ENCODE data around the gene TET2.
A peak's percentile ranks its signal among the peaks of the same experiment; 100 is the strongest.

TET2 gene

DNA sequence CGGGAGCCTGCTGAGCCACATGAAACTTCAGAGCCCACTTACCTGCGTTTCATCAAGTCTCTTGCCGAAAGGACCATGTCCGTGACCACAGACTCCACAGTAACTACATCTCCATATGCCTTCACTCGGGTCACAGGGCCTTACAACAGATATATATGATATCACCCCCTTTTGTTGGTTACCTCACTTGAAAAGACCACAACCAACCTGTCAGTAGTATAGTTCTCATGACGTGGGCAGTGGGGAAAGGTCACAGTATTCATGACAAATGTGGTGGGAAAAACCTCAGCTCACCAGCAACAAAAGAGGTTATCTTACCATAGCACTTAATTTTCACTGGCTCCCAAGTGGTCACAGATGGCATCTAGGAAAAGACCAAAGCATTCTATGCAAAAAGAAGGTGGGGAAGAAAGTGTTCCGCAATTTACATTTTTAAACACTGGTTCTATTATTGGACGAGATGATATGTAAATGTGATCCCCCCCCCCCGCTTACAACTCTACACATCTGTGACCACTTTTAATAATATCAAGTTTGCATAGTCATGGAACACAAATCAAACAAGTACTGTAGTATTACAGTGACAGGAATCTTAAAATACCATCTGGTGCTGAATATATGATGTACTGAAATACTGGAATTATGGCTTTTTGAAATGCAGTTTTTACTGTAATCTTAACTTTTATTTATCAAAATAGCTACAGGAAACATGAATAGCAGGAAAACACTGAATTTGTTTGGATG lies 129.9 kb downstream of the TET2 start:
- Histone ChIP-seq H3K4me3 (ENCODE audit: low read depth in 1 of 2, low read length in 1 of 2) (no peak overlapping the region), H3K9me3 (no peaks in the 10 kb centered on the region), H3K4me1 (ENCODE audit: control insufficient read depth in 1 of 2, insufficient read depth in 1 of 2, low read depth in 1 of 2, low read length in 1 of 2) (no peaks in the 10 kb centered on the region), H3K27me3 (no peaks in the 10 kb centered on the region), H3K27ac (no peak overlapping the region), H3K36me3 (peaks cover 71% of the 10 kb centered on the region)
- TF ChIP-seq, protein P1, sequence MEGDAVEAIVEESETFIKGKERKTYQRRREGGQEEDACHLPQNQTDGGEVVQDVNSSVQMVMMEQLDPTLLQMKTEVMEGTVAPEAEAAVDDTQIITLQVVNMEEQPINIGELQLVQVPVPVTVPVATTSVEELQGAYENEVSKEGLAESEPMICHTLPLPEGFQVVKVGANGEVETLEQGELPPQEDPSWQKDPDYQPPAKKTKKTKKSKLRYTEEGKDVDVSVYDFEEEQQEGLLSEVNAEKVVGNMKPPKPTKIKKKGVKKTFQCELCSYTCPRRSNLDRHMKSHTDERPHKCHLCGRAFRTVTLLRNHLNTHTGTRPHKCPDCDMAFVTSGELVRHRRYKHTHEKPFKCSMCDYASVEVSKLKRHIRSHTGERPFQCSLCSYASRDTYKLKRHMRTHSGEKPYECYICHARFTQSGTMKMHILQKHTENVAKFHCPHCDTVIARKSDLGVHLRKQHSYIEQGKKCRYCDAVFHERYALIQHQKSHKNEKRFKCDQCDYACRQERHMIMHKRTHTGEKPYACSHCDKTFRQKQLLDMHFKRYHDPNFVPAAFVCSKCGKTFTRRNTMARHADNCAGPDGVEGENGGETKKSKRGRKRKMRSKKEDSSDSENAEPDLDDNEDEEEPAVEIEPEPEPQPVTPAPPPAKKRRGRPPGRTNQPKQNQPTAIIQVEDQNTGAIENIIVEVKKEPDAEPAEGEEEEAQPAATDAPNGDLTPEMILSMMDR (IDR thresholded peaks at IDR 0.05) = no peak

DNA sequence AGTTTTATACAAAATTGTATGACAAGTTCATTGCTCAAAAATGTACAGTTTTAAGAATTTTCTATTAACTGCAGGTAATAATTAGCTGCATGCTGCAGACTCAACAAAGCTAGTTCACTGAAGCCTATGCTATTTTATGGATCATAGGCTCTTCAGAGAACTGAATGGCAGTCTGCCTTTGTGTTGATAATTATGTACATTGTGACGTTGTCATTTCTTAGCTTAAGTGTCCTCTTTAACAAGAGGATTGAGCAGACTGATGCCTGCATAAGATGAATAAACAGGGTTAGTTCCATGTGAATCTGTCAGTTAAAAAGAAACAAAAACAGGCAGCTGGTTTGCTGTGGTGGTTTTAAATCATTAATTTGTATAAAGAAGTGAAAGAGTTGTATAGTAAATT lies 131.0 kb downstream of the TET2 start:
- TF ChIP-seq, protein P1 (IDR thresholded peaks at IDR 0.05) = no peak
- H3K9me3 ChIP-seq = no peaks in the 10 kb centered on the region
- no peaks in the 10 kb centered on the region for H3K4me1 ChIP-seq (ENCODE audit: control insufficient read depth in 1 of 2, insufficient read depth in 1 of 2, low read depth in 1 of 2, low read length in 1 of 2)
- peaks cover 59% of the 10 kb centered on the region for H3K36me3 ChIP-seq
- peak overlapping the region; percentile 5 for H3K27ac ChIP-seq
- H3K27me3 ChIP-seq = no peaks in the 10 kb centered on the region
- H3K4me3 ChIP-seq (ENCODE audit: low read depth in 1 of 2, low read length in 1 of 2) = no peak overlapping the region

DNA sequence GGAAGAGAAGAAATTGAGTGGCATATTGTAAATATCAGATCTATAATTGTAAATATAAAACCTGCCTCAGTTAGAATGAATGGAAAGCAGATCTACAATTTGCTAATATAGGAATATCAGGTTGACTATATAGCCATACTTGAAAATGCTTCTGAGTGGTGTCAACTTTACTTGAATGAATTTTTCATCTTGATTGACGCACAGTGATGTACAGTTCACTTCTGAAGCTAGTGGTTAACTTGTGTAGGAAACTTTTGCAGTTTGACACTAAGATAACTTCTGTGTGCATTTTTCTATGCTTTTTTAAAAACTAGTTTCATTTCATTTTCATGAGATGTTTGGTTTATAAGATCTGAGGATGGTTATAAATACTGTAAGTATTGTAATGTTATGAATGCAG lies 132.6 kb downstream of the TET2 start:
- Histone ChIP-seq H3K9me3 (no peaks in the 10 kb centered on the region), H3K27ac (peak overlapping the region; percentile 8), H3K27me3 (no peaks in the 10 kb centered on the region), H3K36me3 (peaks cover 43% of the 10 kb centered on the region), H3K4me1 (ENCODE audit: control insufficient read depth in 1 of 2, insufficient read depth in 1 of 2, low read depth in 1 of 2, low read length in 1 of 2) (no peaks in the 10 kb centered on the region), H3K4me3 (ENCODE audit: low read depth in 1 of 2, low read length in 1 of 2) (no peak overlapping the region)
- TF ChIP-seq, protein P1 (IDR thresholded peaks at IDR 0.05) = no peak

DNA sequence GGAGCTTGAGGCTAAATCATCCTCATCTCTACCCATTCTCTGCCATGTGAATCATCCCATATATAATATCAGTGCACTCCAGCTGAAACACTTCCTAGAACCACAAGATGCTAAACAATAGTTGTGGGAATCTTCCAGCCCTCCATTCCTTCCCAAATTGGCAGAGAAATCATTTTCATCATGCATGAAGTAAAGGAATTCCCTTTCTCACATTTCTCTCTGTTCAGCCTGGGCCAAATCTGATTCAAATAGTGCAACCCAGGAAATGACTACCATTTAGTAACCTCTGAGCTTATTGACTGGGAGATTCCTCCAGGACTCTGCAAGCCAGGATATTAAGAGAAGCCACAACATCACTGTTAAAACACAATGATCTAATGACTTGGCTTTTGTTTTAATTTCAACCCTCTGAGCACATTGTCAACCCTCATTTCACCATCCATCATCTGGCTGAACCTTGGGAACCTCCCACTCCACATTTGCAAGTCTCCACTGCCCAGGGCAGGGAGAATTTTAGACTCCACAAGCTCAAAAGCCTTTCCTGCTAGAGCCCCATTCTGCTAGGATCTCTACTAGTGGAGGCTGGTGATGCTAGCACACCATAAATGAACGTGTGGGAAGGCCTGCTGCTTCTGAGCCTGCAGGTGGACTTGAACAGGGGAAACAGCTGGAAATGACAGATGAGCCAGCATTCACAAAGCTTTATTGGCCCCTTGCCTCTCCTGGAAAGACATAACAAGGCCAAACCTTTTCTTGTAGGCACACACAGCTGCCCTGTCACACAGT lies 133.9 kb downstream of the TET2 start:
- Histone ChIP-seq H3K27ac (peak overlapping the region; percentile 1), H3K36me3 (peaks cover 31% of the 10 kb centered on the region), H3K27me3 (no peaks in the 10 kb centered on the region), H3K4me1 (ENCODE audit: control insufficient read depth in 1 of 2, insufficient read depth in 1 of 2, low read depth in 1 of 2, low read length in 1 of 2) (no peaks in the 10 kb centered on the region), H3K4me3 (ENCODE audit: low read depth in 1 of 2, low read length in 1 of 2) (no peak overlapping the region), H3K9me3 (no peaks in the 10 kb centered on the region)
- TF ChIP-seq, protein P1 (IDR thresholded peaks at IDR 0.05) = no peak

DNA sequence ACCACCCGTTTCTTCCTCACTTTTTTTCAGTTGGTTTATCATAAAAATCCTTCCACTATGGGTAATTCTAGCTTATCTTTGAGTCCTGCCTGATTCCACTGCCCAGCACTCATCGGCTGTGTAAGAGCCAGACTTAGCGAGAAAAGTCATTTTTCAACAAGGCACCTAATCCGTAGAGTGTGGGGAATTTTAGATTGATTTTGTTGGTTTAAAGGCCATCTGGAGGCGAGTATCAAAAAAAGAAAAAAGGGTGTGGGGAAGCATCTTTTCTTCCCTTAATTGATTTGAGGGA lies 134.4 kb downstream of the TET2 start:
- H3K9me3 ChIP-seq = no peaks in the 10 kb centered on the region
- no peaks in the 10 kb centered on the region for H3K4me1 ChIP-seq (ENCODE audit: control insufficient read depth in 1 of 2, insufficient read depth in 1 of 2, low read depth in 1 of 2, low read length in 1 of 2)
- no peaks in the 10 kb centered on the region for H3K27me3 ChIP-seq
- TF ChIP-seq, protein P1 (IDR thresholded peaks at IDR 0.05) = no peak
- H3K4me3 ChIP-seq (ENCODE audit: low read depth in 1 of 2, low read length in 1 of 2) = no peak overlapping the region
- H3K36me3 ChIP-seq = peaks cover 25% of the 10 kb centered on the region
- H3K27ac ChIP-seq = no peak overlapping the region

Measured in neutrophil (primary cell).